H1 (cell line): ENCODE measurements around the gene SH2D7.

ENCODE experiments used
- BRCA1 ChIP-seq: IDR thresholded peaks from 2 replicates; pipeline ENCODE4 v1.6.1; 2012; ENCODE audit warnings: low read depth, low read length, improper control_type of control experiment
- CHD7 ChIP-seq: fragments of 300-600 bp; sonication (generic); IDR thresholded peaks from 2 replicates; pipeline ENCODE4 v1.7.1; 2012; ENCODE audit warnings: low read length, moderate library complexity, mild to moderate bottlenecking, inconsistent platforms; ENCODE audit not compliant: insufficient replicate concordance
- CTCF ChIP-seq, 3 experiments: IDR thresholded peaks; 1 replicate in 2 of 3; 2 replicates in 1 of 3; pipeline versions ENCODE4 v1.5.1 to v1.6.1; 2011; ENCODE audit warnings: low read length in 3 of 3, mild to moderate bottlenecking in 3 of 3, inconsistent platforms in 2 of 3, low read depth in 1 of 3, moderate library complexity in 1 of 3; ENCODE audit not compliant: insufficient read depth in 1 of 3; ENCODE audit errors: control extremely low read depth in 1 of 3
- EGR1 ChIP-seq: IDR thresholded peaks from 2 replicates; pipeline ENCODE4 v1.6.1; 2011; ENCODE audit warnings: low read depth, low read length, borderline replicate concordance
- EP300 ChIP-seq, 2 experiments: IDR thresholded peaks; 1 replicate in 1 of 2; 2 replicates in 1 of 2; pipeline ENCODE4 v1.6.1; 2011 to 2012; ENCODE audit warnings: low read depth in 2 of 2, low read length in 2 of 2, mild to moderate bottlenecking in 2 of 2, borderline replicate concordance in 1 of 2, inconsistent platforms in 1 of 2, moderate library complexity in 1 of 2
- GABPA ChIP-seq: IDR thresholded peaks from 2 replicates; pipeline ENCODE4 v1.6.1; 2011; ENCODE audit warnings: mild to moderate bottlenecking, low read length, moderate library complexity, borderline replicate concordance; ENCODE audit not compliant: insufficient read depth
- HDAC2 ChIP-seq, 2 experiments: fragments of 300-600 bp in 1 of 2; sonication (generic) in 1 of 2; IDR thresholded peaks; 2 replicates each; pipeline ENCODE4 v1.6.1; 2011 to 2012; ENCODE audit warnings: low read depth in 2 of 2, low read length in 2 of 2, mild to moderate bottlenecking in 2 of 2, moderate library complexity in 2 of 2, borderline replicate concordance in 1 of 2, inconsistent platforms in 1 of 2
- KDM4A ChIP-seq: IDR thresholded peaks from one replicate; pipeline ENCODE4 v1.7.1; 2012; ENCODE audit warnings: low read depth, mild to moderate bottlenecking, moderate library complexity, low read length, inconsistent platforms; ENCODE audit not compliant: severe bottlenecking
- MAX ChIP-seq: IDR thresholded peaks from 2 replicates; pipeline ENCODE4 v1.6.1; 2012; ENCODE audit warnings: inconsistent platforms
- POLR2A ChIP-seq, 2 experiments: IDR thresholded peaks; 1 replicate in 1 of 2; 2 replicates in 1 of 2; pipeline ENCODE4 v1.6.1; 2011; ENCODE audit warnings: low read depth in 2 of 2, low read length in 2 of 2, mild to moderate bottlenecking in 2 of 2; ENCODE audit errors: control extremely low read depth in 1 of 2
- SIX5 ChIP-seq: IDR thresholded peaks from 2 replicates; pipeline ENCODE4 v1.6.1; 2011; ENCODE audit warnings: mild to moderate bottlenecking, low read depth, low read length
- TBP ChIP-seq: IDR thresholded peaks from 2 replicates; pipeline ENCODE4 v1.6.1; 2011; ENCODE audit warnings: low read depth, low read length, improper control_type of control experiment
- TEAD4 ChIP-seq: IDR thresholded peaks from 2 replicates; pipeline ENCODE4 v1.6.1; 2012; ENCODE audit warnings: low read depth, low read length, inconsistent platforms, mixed read lengths
- ZNF274 ChIP-seq: IDR thresholded peaks from 2 replicates; pipeline ENCODE4 v1.7.0; 2012; ENCODE audit warnings: low read length, borderline replicate concordance; ENCODE audit errors: extremely low read depth

GRCh38 chr15:78120523-78120922, 28.2 kb downstream of the SH2D7 start:
- no peak for TF ChIP-seq CTCF (IDR thresholded peaks at IDR 0.05; ENCODE audit: control extremely low read depth in 1 of 3, insufficient read depth in 1 of 3, low read depth in 1 of 3, low read length in 3 of 3)
- no peak for TF ChIP-seq MAX
- TF ChIP-seq EGR1 = no peak
- TF ChIP-seq TEAD4 = no peak
- no peak for TF ChIP-seq EP300 (IDR thresholded peaks at IDR 0.05; ENCODE audit: borderline replicate concordance in 1 of 2, low read depth in 2 of 2, low read length in 2 of 2)
- no peak for TF ChIP-seq KDM4A
- no peak for TF ChIP-seq CHD7
- no peak for TF ChIP-seq GABPA
- TF ChIP-seq TBP = no peak
- no peak for TF ChIP-seq POLR2A (IDR thresholded peaks at IDR 0.05; ENCODE audit: control extremely low read depth in 1 of 2, low read depth in 2 of 2, low read length in 2 of 2)
- TF ChIP-seq ZNF274 = no peak
- no peak for TF ChIP-seq BRCA1
- no peak for TF ChIP-seq HDAC2 (IDR thresholded peaks at IDR 0.05; ENCODE audit: borderline replicate concordance in 1 of 2, low read depth in 2 of 2, low read length in 2 of 2)
- TF ChIP-seq SIX5 = no peak
